GM19463 (cell line): Measurements from ENCODE around the gene KLRC2.
"Not testable (repeated sequence)": the region's sequence is repeated elsewhere in the genome, so short reads cannot be mapped to it uniquely, and the experiment has no call there.

ENCODE experiments used
- ATAC-seq: cut with Tn5 transposase; IDR thresholded peaks from one replicate; pipeline ENCODE4 v1.9.1; 2021; ENCODE audit warnings: mild to moderate bottlenecking, moderate library complexity; ENCODE audit not compliant: unreplicated experiment

The KLRC2 gene

DNA sequence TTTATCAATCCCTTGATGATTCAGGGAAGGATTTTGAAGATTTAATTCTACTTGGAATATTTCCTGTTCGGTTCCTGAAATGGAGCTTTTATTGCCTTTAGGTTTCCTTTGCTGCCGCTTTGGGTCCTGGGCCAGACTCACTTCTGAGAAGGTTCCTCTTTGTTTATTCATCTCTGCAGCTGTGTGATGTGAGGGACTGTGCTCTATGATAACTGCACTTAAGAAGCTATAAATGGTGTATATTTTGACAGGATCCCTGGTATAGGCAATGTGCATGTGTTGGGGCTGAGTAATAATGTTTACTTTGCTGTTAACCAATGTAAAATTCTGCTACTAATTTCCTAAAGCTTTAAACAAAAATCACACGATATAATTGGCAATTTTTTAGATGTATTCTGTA is at the start of gene KLRC2:
Gene KLRC2, minus strand, starts transcription at position 195 of the 400 bp plus-strand sequence. Its CDS starts 24 bp downstream, at position 171.
- ATAC-seq = not testable (repeated sequence)

DNA sequence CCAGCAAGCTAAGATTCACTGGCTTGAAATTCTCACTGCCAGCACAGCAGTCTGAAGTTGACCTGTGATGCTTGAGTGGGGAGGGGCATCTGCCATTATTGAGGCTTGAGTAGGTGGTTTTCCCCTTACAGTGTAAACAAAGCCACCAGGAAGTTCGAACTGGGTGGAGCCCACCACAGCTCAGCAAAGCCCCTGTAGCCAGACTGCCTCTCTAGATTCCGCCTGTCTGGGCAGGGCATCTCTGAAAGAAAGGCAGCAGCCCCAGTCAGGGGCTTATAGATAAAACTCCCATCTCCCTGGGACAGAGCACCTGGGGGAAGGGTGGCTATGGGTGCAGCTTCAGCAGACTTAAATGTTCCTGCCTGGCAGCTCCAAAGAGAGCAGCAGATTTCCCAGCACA is 46.1 kb upstream of the KLRC2 start:
- not testable (repeated sequence) for ATAC-seq

- ATAC-seq = not testable (repeated sequence)
Measured at GRCh38 chr12:10472808-10473207, 37.0 kb upstream of the KLRC2 start.

DNA sequence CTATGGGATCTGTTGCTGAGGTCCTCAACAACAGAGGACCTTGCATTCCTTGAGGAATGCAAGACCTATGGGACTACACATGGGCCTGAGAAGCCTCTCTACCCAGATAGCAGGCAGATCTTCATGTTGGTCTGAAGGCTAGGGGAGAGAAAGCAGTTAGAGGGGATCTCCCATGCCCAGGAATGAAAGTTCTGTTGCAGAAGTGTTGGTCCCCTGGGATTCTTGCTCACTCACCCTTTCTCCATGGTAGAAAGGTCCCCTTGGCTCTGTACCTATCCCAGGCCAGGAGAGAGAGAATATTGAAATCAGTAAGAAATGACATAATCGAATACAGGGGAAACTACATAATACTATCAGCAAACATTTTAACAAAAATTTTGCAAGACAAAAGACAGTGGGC is 33.9 kb upstream of the KLRC2 start:
- no peak for ATAC-seq

DNA sequence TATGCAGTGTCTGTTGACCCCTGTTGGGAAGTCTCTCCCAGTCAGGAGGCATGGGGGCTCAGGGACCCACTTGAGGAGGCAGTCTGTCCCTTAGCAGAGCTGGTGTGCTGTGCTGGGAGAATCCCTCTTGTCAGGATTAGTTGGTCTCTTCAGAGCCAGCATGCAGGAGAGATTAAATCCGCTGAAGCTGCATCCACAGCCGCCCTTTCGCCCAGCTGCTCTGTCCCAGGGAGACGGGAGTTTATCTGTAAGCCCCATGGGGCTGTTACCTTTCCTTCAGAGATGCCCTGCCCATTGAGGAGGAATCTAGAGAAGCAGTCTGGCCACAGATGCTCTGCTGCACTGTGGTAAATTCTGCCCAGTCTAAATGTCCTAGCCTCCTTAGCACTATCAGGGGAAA is 30.5 kb upstream of the KLRC2 start:
- ATAC-seq = no peak

DNA sequence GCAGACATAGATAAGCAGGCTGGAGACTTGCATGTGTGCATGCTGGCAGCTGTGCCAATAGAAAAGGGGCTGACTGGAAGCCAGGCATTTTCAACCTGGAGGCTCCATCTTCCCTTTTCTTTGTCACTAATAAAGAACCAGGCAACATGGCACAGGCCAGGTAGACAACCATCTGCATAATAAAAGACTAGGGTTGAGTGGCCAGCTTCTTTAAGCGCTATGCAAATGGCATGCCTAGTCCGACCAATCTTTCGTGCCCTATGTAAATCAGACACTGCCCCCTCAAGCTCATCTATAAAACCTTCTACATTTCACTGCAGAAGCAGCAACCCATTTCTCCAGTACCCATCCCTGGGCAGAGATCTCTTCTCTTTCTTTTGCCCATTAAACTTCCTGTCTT is 21.9 kb upstream of the KLRC2 start:
- ATAC-seq = no peak

DNA sequence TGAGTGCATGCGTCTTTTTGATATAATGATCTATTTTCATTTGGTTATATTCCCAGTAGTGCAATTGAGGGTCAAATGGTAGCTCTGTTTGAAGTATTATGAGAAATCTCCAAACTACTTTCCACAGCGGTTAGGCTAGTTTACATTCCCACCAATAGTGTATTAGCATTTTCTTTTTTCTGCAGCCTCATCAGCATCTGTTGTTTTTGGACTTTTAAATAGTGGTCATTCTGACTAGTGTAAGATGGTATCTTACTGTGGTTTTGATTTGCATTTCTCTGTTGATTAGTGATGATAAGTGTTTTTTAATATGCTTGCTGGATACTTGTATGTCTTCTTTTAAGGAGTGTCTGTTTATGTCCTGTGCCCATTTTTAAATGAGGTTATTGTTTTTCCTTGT is 21.0 kb upstream of the KLRC2 start:
- no peak for ATAC-seq

GRCh38 chr12:10455766-10456165 is 20.0 kb upstream of the KLRC2 start:
- no peak for ATAC-seq

GRCh38 chr12:10454531-10454930 is 18.7 kb upstream of the KLRC2 start:
- ATAC-seq = no peak

- no peak for ATAC-seq
Measured at GRCh38 chr12:10453156-10453555, 17.3 kb upstream of the KLRC2 start, which contains the start of gene KLRC1. Gene KLRC1, minus strand, starts transcription at chr12:10453377. Its CDS starts 2,221 bp downstream, at chr12:10451156.

DNA sequence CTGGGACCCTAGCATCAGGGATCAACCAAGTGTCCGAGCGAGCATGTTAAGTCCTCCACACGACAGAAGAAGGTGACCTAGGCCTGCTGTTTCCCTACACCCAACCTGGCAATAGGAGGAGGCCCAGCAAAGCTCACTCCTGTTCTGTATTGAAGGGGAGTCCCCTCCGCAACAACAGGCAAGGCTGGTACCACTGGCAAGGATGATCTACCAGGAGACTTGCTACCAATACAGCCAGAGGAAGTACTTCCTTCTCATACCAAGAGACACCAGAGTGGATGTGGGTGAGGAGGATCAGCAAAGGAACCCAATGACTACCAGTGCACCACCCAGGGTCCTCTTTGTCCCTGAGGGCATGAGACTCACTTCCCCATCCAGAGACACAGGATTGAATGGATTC is 12.4 kb upstream of the KLRC2 start:
- ATAC-seq = no peak

- not testable (repeated sequence) for ATAC-seq
Measured at GRCh38 chr12:10446052-10446451, 10.2 kb upstream of the KLRC2 start.

DNA sequence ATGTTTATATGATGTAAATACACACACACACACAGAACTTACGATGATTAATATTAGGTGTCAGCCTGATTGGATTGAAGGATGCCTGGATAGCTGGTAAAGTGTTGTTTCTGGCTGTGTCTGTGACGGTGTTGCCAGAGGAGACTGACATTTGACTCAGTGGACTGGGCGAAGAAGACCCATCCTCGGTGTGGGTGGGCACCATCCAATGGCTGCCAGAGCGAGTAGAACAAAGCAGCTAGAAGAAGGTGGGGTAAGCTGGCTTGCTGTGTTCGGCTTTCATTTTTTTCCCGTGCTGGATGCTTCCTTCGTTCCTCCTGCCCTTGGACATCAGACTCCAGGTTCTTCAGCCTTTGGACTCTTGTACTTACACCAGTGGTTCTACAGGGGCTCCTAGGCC is 5.3 kb upstream of the KLRC2 start:
- ATAC-seq = not testable (repeated sequence)

- ATAC-seq = not testable (repeated sequence)
Measured at GRCh38 chr12:10439608-10440274, 3.9 kb upstream of the KLRC2 start.

DNA sequence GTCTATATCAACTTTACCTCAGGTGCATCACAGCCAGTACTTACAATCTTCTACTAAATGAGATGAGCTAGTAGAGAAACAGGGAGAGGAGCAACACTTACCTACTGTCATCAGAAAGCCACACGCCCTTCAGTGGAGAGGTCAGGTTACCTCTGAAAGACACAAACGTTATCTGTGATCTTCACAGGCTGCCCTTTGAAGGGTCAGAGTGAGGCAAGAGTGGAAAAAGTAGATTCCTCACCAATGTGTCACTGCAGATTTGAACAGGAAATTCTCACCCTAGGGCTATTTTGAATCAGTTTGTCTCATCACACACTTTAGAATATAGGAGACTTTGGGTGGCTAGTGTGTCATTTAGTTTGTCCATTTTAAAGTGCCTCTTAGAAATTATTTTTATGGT is 1.8 kb upstream of the KLRC2 start:
- not testable (repeated sequence) for ATAC-seq

GRCh38 chr12:10430623-10431022 is 5.2 kb downstream of the KLRC2 start:
- not testable (repeated sequence) for ATAC-seq

DNA sequence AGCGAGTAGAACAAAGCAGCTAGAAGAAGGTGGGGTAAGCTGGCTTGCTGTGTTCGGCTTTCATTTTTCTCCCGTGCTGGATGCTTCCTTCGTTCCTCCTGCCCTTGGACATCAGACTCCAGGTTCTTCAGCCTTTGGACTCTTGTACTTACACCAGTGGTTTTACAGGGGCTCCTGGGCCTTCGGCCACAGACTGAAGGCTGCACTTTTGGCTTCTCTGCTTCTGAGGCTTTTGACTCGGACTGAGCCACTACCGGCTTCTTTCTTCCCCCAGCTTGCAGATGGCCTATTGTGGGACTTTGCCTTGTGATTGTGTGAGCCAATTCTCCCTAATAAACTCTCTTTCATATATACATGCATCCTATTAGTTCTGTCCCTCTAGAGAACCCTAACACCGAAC is 9.9 kb downstream of the KLRC2 start:
- not testable (repeated sequence) for ATAC-seq

DNA sequence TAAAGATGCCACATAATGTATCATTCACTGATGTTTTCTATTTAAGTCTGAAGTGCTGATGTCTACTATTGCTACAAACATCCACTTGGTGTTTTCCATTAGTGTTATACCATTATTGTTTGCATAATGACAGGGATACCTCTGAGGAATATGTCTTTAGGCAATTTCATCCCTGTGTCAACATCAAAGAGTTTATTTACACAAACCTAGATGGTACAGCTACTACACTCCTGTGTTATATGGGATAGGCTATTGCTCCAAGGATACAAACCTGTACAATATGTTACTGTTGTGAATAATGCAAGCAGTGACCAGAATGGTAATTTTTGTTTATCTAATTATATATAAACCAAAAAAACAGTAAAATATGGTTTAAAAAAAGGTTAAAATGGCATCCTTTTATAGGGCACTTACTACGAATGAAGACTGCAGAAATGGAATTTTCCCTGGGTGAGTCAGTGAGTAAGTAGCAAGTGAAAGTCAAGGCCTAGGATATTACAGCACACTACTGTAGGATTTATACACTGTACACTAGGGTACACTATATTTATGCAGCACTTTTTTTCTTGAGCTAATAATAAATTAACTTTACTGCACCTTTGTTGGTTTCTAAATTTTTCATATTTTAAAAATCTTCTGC is 11.4 kb downstream of the KLRC2 start:
- not testable (repeated sequence) for ATAC-seq

- not testable (repeated sequence) for ATAC-seq
Measured at GRCh38 chr12:10422159-10422558, 13.7 kb downstream of the KLRC2 start.

DNA sequence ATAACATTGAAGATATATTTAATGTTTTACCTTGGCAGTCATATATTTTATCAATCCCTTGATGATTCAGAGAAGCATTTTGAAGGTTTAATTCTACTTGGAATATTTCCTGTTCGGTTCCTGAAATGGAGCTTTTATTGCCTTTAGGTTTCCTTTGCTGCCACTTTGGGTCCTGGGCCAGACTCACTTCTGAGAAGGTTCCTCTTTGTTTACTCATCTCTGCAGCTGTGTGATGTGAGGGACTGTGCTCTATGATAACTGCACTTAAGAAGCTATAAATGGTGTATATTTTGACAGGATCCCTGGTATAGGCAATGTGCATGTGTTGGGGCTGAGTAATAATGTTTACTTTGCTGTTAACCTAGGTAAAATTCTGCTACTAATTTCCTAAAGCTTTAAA is 15.5 kb downstream of the KLRC2 start, which contains the start of gene KLRC3:
Gene KLRC3, minus strand, starts transcription at position 262 of the 400 bp plus-strand sequence. Its CDS starts 45 bp downstream, at position 217.
- ATAC-seq = not testable (repeated sequence)

DNA sequence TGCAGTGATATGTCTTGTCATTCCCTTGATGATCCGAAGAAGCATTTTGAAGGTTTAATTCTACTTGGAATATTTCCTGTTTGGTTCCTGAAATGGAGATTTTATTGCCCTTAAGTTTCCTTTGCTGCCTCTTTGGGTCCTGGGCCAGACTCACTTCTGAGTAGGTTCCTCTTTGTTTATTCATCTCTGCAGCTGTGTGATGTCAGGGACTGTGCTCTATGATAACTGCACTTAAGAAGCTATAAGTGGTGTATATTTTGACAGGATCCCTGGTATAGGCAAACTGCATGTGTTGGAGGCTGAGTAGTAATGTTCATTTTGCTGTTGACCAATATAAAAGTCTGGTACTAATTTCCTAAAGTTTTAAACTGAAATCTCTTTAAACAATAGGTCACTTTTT is 26.4 kb downstream of the KLRC2 start, which contains the start of gene KLRC4:
Gene KLRC4, minus strand, starts transcription at position 366 of the 400 bp plus-strand sequence. Its CDS starts 182 bp downstream, at position 184.
- ATAC-seq = no peak

- ATAC-seq = no peak
Measured at GRCh38 chr12:10408842-10409241, 27.0 kb downstream of the KLRC2 start.
